AG04450 (cell line): Measurements from ENCODE around the gene SUN3. TPM values are rescaled to one million over a fixed set of nuclear protein-coding genes. Genes with fewer than 3 reads are reported as not detected.
A peak's percentile ranks its signal among the peaks of the same experiment; 100 is the strongest.

Source experiments
- CTCF ChIA-PET: fragments of 300-600, 350-600 bp; formaldehyde crosslinking; extraction: SDS; loops from one replicate; lab custom pipeline; 2022; ENCODE audit warnings: antibody characterized with exemption, inconsistent platforms; lab: Charles Lee
- POLR2A ChIA-PET: fragments of 350-600 bp; formaldehyde crosslinking; extraction: SDS; loops from one replicate; lab custom pipeline; 2021; ENCODE audit warnings: antibody characterized with exemption, inconsistent platforms; lab: Yijun Ruan, JAX
- DNase-seq: peaks from one replicate; pipeline ENCODE4 v3.0.0-alpha.2; 2011; ENCODE audit warnings: low read depth, low spot score
- H3K27ac ChIP-seq: one replicate; pipeline ENCODE4 v1.5.1; 2012; ENCODE audit warnings: low read depth, low read length, control low read depth
- H3K27me3 ChIP-seq: one replicate; pipeline ENCODE4 v1.6.0; 2012; ENCODE audit warnings: low read length; ENCODE audit not compliant: control insufficient read depth, insufficient read depth
- H3K4me3 ChIP-seq: 2 replicates; pipeline ENCODE4 v1.5.1; 2011; ENCODE audit warnings: mild to moderate bottlenecking, low read depth, low read length, control low read depth
- H3K9me3 ChIP-seq: 2 replicates; pipeline ENCODE4 v1.5.1; 2012; ENCODE audit warnings: low read length; ENCODE audit not compliant: control insufficient read depth, insufficient read depth
- CTCF ChIP-seq: IDR thresholded peaks from 2 replicates; pipeline ENCODE4 v1.5.1; 2011; ENCODE audit warnings: low read depth, low read length, control low read depth, inconsistent platforms
- polyA plus RNA-seq: library from polyadenylated mRNA; depleted of rRNA; stranded (reverse); fragments of >200 nt; gene quantifications from 2 replicates; pipeline ENCODE4 v1.2.3, GENCODE V29; 2011

Gene SUN3
- polyA plus RNA-seq, 1 experiment = not detected

GRCh38 chr7:48035301-48035966 is 6.5 kb upstream of the SUN3 start, which contains the start of gene C7orf57:
Gene C7orf57 (plus strand): TSS chr7:48035543. CDS start chr7:48036309, 766 bp downstream.
- Histone ChIP-seq H3K9me3 (no peaks in the 10 kb centered on the region; the same call in 1 of the 2 replicates), H3K27ac (no peak within 1 kb of the TSS), H3K27me3 (peaks cover 24% of the 10 kb centered on the region), H3K4me3 (peak within 1 kb of the TSS; percentile 63)
- ChIA-PET POLR2A (no interaction called here), CTCF (no interaction called here)
- peak; percentile 47 for DNase-seq
- 0 out of 2 replicates have a peak, but pooled peaks have one; percentile 18 for TF ChIP-seq CTCF

- no peaks in the 10 kb centered on the region; the same call in 1 of the 2 replicates for H3K9me3 ChIP-seq
- CTCF ChIA-PET = no interaction called here
Measured at GRCh38 chr7:48033922-48034321, 5.0 kb upstream of the SUN3 start.

DNA sequence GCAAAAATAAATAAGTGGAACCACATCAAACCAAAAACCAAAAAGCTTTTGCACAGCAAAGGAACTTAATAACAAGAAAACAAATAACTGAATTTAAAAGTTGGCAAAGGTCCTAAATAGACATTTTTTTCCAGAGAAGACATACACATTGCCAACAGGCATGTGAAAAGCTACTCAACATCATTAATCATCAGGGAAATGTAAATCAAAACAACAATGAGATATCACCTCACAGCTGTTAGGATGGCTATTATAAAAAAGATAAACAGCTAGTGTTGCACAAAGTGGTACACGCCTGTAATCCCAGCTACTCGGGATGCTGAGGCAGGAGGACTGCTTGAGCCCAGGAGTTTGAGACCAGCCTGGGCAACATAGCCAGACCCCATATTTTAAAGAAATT is 2.2 kb upstream of the SUN3 start:
- H3K27me3 ChIP-seq = peaks cover 22% of the 10 kb centered on the region
- CTCF ChIA-PET = no interaction called here
- no peak overlapping the region for H3K4me3 ChIP-seq
- no peak overlapping the region for H3K27ac ChIP-seq
- no peak for TF ChIP-seq CTCF
- no peaks in the 10 kb centered on the region; the same call in 1 of the 2 replicates for H3K9me3 ChIP-seq
- POLR2A ChIA-PET = no interaction called here
- no peak for DNase-seq

More at GRCh38 chr7:48033922-48034321, 5.0 kb upstream of the SUN3 start:
- H3K4me3 ChIP-seq = no peak overlapping the region
- peaks cover 28% of the 10 kb centered on the region for H3K27me3 ChIP-seq
- no peak for DNase-seq
- POLR2A ChIA-PET = no interaction called here
- no peak overlapping the region for H3K27ac ChIP-seq
- TF ChIP-seq CTCF = no peak

- ChIA-PET CTCF (no interaction called here), POLR2A (no interaction called here)
- Histone ChIP-seq H3K9me3 (no peaks in the 10 kb centered on the region), H3K27ac (no peak overlapping the region), H3K4me3 (no peak overlapping the region), H3K27me3 (peaks cover 20% of the 10 kb centered on the region)
- no peak for DNase-seq
- TF ChIP-seq CTCF = no peak
Measured at GRCh38 chr7:48025624-48026023, 3.3 kb downstream of the SUN3 start.

DNA sequence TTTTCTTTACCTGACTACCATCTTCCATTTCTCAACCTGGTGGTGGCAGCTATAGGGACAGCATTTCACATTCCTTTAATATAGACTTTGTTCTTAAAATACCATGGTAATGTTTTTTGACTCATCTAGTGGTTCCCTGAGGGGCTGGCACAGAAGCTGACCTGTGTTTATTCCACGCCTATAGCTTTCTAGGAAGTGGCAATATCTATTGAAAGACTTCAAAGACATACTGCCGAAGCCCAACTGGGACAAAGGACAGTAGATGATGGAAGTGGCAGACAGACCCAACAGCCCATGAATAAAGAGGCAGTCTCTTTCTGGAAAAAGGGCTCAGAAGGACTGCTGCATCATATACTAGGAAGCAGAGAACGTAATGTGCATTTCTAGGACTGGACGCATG is 11.2 kb downstream of the SUN3 start:
- no peak for TF ChIP-seq CTCF
- no peak overlapping the region for H3K4me3 ChIP-seq
- H3K9me3 ChIP-seq = no peaks in the 10 kb centered on the region
- ChIA-PET POLR2A (no interaction called here), CTCF (interaction anchor here (0.7 kb wide), 1 partner anchor 137 kb away, joined by 3 read pairs; no protein-coding TSS in a partner anchor)
- no peak overlapping the region for H3K27ac ChIP-seq
- no peak for DNase-seq
- H3K27me3 ChIP-seq = no peaks in the 10 kb centered on the region
